Stomach smooth muscle (tissue), 2 donors: ENCODE measurements around the gene FEN1.
A peak's percentile ranks its signal among the peaks of the same experiment; 100 is the strongest.

ENCODE experiments used
- H3K27ac ChIP-seq: one replicate; pipeline ENCODE4 v1.7.0; 2013; ENCODE audit warnings: mild to moderate bottlenecking, low read length, inconsistent platforms
- H3K27me3 ChIP-seq, 2 donors: one replicate each; pipeline ENCODE4 v1.7.0; 2013; ENCODE audit warnings: low read length in 2 of 2; ENCODE audit not compliant: insufficient read depth in 2 of 2, control insufficient read depth in 1 of 2
- H3K36me3 ChIP-seq, 2 donors: one replicate each; pipeline ENCODE4 v1.7.0; 2013; ENCODE audit warnings: low read length in 2 of 2; ENCODE audit not compliant: control insufficient read depth in 2 of 2, insufficient read depth in 2 of 2
- H3K4me1 ChIP-seq: one replicate; pipeline ENCODE4 v1.7.0; 2013; ENCODE audit warnings: low read length; ENCODE audit not compliant: control insufficient read depth, insufficient read depth
- H3K4me3 ChIP-seq, 2 donors: one replicate each; pipeline ENCODE4 v1.7.0; 2013; ENCODE audit warnings: low read length in 2 of 2
- H3K9ac ChIP-seq, 2 donors: one replicate each; pipeline ENCODE4 v1.7.0; 2013; ENCODE audit warnings: low read length in 2 of 2, mild to moderate bottlenecking in 1 of 2
- H3K9me3 ChIP-seq, 2 donors: one replicate each; pipeline ENCODE4 v1.7.0; 2013; ENCODE audit warnings: low read length in 2 of 2; ENCODE audit not compliant: control insufficient read depth in 2 of 2
- donor health status: healthy.
- donor health status: Pancreatic carcinoma.

The FEN1 gene

GRCh38 chr11:61792310-61793082 lies at the start of gene FEN1, which contains the start of gene TMEM258:
Gene FEN1, plus strand, starts transcription at chr11:61792911. Its CDS starts 2,451 bp downstream, at chr11:61795362.
Gene TMEM258, minus strand, starts transcription at chr11:61792599. Its CDS starts 41 bp downstream, at chr11:61792558.
- Histone ChIP-seq H3K4me1 (peaks cover 18% of the 10 kb centered on the region), H3K9me3 (no peaks in the 10 kb centered on the region), H3K36me3 (peaks cover 25 to 34% of the 10 kb centered on the region in 2 donors), H3K4me3 (peak within 1 kb of the TSS; percentile 94 to 98), H3K9ac (peak within 1 kb of the TSS; percentile 99), H3K27me3 (no peaks in the 10 kb centered on the region), H3K27ac (peak within 1 kb of the TSS; percentile 95)

GRCh38 chr11:61743486-61744095 lies 49.1 kb upstream of the FEN1 start:
- peaks cover 0 to 2% of the 10 kb centered on the region in 2 donors for H3K27me3 ChIP-seq
- peaks cover 5% of the 10 kb centered on the region for H3K4me1 ChIP-seq
- no peak overlapping the region for H3K9ac ChIP-seq
- no peaks in the 10 kb centered on the region for H3K9me3 ChIP-seq
- H3K36me3 ChIP-seq: peaks cover 0 to 8% of the 10 kb centered on the region in 2 donors
- no peak overlapping the region for H3K4me3 ChIP-seq
- H3K27ac ChIP-seq: no peak overlapping the region

GRCh38 chr11:61744181-61744580 lies 48.5 kb upstream of the FEN1 start:
- Histone ChIP-seq H3K36me3 (peaks cover 0 to 8% of the 10 kb centered on the region in 2 donors), H3K27me3 (peaks cover 0 to 2% of the 10 kb centered on the region in 2 donors), H3K27ac (no peak overlapping the region), H3K4me1 (peaks cover 5% of the 10 kb centered on the region), H3K9me3 (no peaks in the 10 kb centered on the region), H3K9ac (no peak overlapping the region), H3K4me3 (no peak overlapping the region)

- Histone ChIP-seq H3K27me3 (peaks cover 2% of the 10 kb centered on the region in 2 donors), H3K4me3 (no peak overlapping the region), H3K27ac (no peak overlapping the region), H3K9me3 (no peaks in the 10 kb centered on the region), H3K4me1 (peaks cover 5% of the 10 kb centered on the region), H3K9ac (no peak overlapping the region), H3K36me3 (peaks cover 0 to 8% of the 10 kb centered on the region in 2 donors)
Measured at GRCh38 chr11:61744609-61745156, 48.0 kb upstream of the FEN1 start.

GRCh38 chr11:61745781-61746441 lies 46.8 kb upstream of the FEN1 start:
- Histone ChIP-seq H3K27me3 (peaks cover 4 to 6% of the 10 kb centered on the region in 2 donors), H3K27ac (no peak overlapping the region), H3K9ac (no peak overlapping the region), H3K4me3 (no peak overlapping the region), H3K4me1 (peaks cover 5% of the 10 kb centered on the region), H3K9me3 (no peaks in the 10 kb centered on the region), H3K36me3 (peaks cover 0 to 8% of the 10 kb centered on the region in 2 donors)

- no peak overlapping the region for H3K27ac ChIP-seq
- peaks cover 5% of the 10 kb centered on the region for H3K4me1 ChIP-seq
- H3K36me3 ChIP-seq: peaks cover 0 to 4% of the 10 kb centered on the region in 2 donors
- H3K9ac ChIP-seq: no peak overlapping the region
- H3K27me3 ChIP-seq: peaks cover 6 to 7% of the 10 kb centered on the region in 2 donors
- H3K4me3 ChIP-seq: no peak overlapping the region
- H3K9me3 ChIP-seq: no peaks in the 10 kb centered on the region
Measured at GRCh38 chr11:61746442-61747191, 46.1 kb upstream of the FEN1 start.

- H3K36me3 ChIP-seq: no peaks in the 10 kb centered on the region
- H3K27me3 ChIP-seq: peaks cover 12 to 13% of the 10 kb centered on the region in 2 donors
- H3K4me3 ChIP-seq: no peak overlapping the region
- peaks cover 5% of the 10 kb centered on the region for H3K4me1 ChIP-seq
- H3K9me3 ChIP-seq: no peaks in the 10 kb centered on the region
- no peak overlapping the region for H3K27ac ChIP-seq
- H3K9ac ChIP-seq: no peak overlapping the region
Measured at GRCh38 chr11:61747192-61747966, 45.3 kb upstream of the FEN1 start.

GRCh38 chr11:61747967-61748285 lies 44.8 kb upstream of the FEN1 start:
- Histone ChIP-seq H3K27ac (no peak overlapping the region), H3K4me1 (peaks cover 10% of the 10 kb centered on the region), H3K36me3 (no peaks in the 10 kb centered on the region), H3K9me3 (no peaks in the 10 kb centered on the region), H3K27me3 (peaks cover 15 to 16% of the 10 kb centered on the region in 2 donors), H3K4me3 (no peak overlapping the region), H3K9ac (no peak overlapping the region)

- H3K4me3 ChIP-seq: no peak overlapping the region
- H3K27me3 ChIP-seq: peaks cover 22 to 26% of the 10 kb centered on the region in 2 donors
- H3K4me1 ChIP-seq: peaks cover 10% of the 10 kb centered on the region
- H3K27ac ChIP-seq: no peak overlapping the region
- no peak overlapping the region for H3K9ac ChIP-seq
- no peaks in the 10 kb centered on the region for H3K36me3 ChIP-seq
- H3K9me3 ChIP-seq: no peaks in the 10 kb centered on the region
Measured at GRCh38 chr11:61749591-61750217, 43.0 kb upstream of the FEN1 start.
